ENCODE results near the gene CES4A. TPM values are rescaled to one million over a fixed set of nuclear protein-coding genes. Genes with fewer than 3 reads are reported as not detected.
A peak's percentile ranks its signal among the peaks of the same experiment; 100 is the strongest.

Gene CES4A
- total RNA-seq, 4 donors from 2014 or later, result 10.9 to 15.7 (median 12.8) TPM

- Histone ChIP-seq H3K27me3 (no peaks in the 10 kb centered on the region), H3K36me3 (no peaks in the 10 kb centered on the region), H3K4me1 (peaks cover 28 to 36% of the 10 kb centered on the region in 2 donors), H3K27ac (peak overlapping the region; percentile 69 to 83 (median 75)), H3K4me3 (replicated peaks in 1 of 3) (no peak overlapping the region), H3K9me3 (no peaks in the 10 kb centered on the region)
- intact Hi-C loops (cut with DNase I), result no loop called here
- TF ChIP-seq CTCF (IDR thresholded peaks at IDR 0.05) (no peak), POLR2A (IDR thresholded peaks at IDR 0.05) (peak in 1 of 2 donors; percentile 9)
- 28 to 35% methylated on average over 6 of the region's 6 CpGs for WGBS, 2 donors
- DNase-seq, result peak; percentile 85 to 86
Observed at GRCh38 chr16:66996324-66996982, 8.1 kb downstream of the CES4A start.

GRCh38 chr16:66996983-66997358 lies 8.6 kb downstream of the CES4A start:
- intact Hi-C loops (cut with DNase I), result no loop called here
- H3K4me3 ChIP-seq (replicated peaks in 1 of 3), result no peak overlapping the region
- H3K9me3 ChIP-seq, result no peaks in the 10 kb centered on the region
- DNase-seq, result no peak
- H3K36me3 ChIP-seq, result no peaks in the 10 kb centered on the region
- H3K27ac ChIP-seq, result peak overlapping the region; percentile 69 to 83 (median 75)
- TF ChIP-seq CTCF (IDR thresholded peaks at IDR 0.05) (no peak), POLR2A (IDR thresholded peaks at IDR 0.05) (no peak)
- H3K4me1 ChIP-seq, result peaks cover 28 to 39% of the 10 kb centered on the region in 2 donors
- WGBS, 2 donors, result 55 to 67% methylated on average over 3 of the region's 3 CpGs
- H3K27me3 ChIP-seq, result no peaks in the 10 kb centered on the region

GRCh38 chr16:67000384-67001351 lies 12.3 kb downstream of the CES4A start:
- H3K9me3 ChIP-seq, result no peaks in the 10 kb centered on the region
- peak in 1 of 6 experiments; percentile 6 for TF ChIP-seq CTCF (IDR thresholded peaks at IDR 0.05)
- peak in 1 of 2 donors; percentile 49 for TF ChIP-seq POLR2A (IDR thresholded peaks at IDR 0.05)
- H3K27me3 ChIP-seq, result no peaks in the 10 kb centered on the region
- 10 to 11% methylated on average over 15 to 31 of the region's 89 CpGs for WGBS, 2 donors
- peak overlapping the region in 1 of 3 donors; percentile 45 for H3K27ac ChIP-seq
- intact Hi-C loops (cut with DNase I), result no loop called here
- peaks cover 25 to 36% of the 10 kb centered on the region in 2 donors for H3K4me1 ChIP-seq
- H3K36me3 ChIP-seq, result no peaks in the 10 kb centered on the region
- peak; percentile 91 to 92 for DNase-seq
- H3K4me3 ChIP-seq (replicated peaks in 1 of 3), result peak overlapping the region in 2 of 3 donors; percentile 29 to 38

DNA sequence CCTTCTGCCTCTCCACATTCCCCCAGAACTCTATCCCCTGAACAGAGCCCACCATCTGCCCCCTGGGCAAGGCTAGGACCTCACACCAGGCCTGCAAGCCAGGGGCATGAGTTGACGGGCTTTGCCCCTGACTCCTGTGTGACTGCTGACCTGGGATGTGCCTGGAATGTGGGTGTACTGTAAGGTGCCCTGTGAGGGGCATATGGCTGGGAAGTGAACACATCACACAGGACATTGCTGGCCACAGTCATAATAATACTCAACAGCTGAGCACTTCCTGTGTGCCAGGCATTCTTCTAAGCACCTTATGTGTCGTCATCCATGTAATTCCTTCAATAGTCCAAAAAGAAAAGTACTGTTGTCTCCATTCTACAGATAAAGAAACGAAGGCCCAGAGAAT lies 13.3 kb downstream of the CES4A start:
- intact Hi-C loops (cut with DNase I), result no loop called here
- WGBS, 2 donors, result 92 to 93% methylated on average over 3 of the region's 3 CpGs
- Histone ChIP-seq H3K36me3 (no peaks in the 10 kb centered on the region), H3K27ac (no peak overlapping the region), H3K4me1 (peaks cover 19 to 30% of the 10 kb centered on the region in 2 donors), H3K4me3 (replicated peaks in 1 of 3) (no peak overlapping the region), H3K27me3 (no peaks in the 10 kb centered on the region), H3K9me3 (no peaks in the 10 kb centered on the region)
- DNase-seq, result no peak
- TF ChIP-seq CTCF (IDR thresholded peaks at IDR 0.05) (no peak), POLR2A (IDR thresholded peaks at IDR 0.05) (no peak)

Data from thyroid gland (tissue), 4 donors.